Neuronal stem cell (in vitro differentiated cells): ENCODE data around the gene RAB13.
"Not testable (repeated sequence)": the region's sequence is repeated elsewhere in the genome, so short reads cannot be mapped to it uniquely, and the experiment has no call there.

Source experiments
- DNase-seq: peaks from one replicate; pipeline ENCODE4 v3.0.0-alpha.2; 2013; ENCODE audit warnings: low spot score
- H2AFZ ChIP-seq: one replicate; pipeline ENCODE4 v1.6.1; 2013; ENCODE audit warnings: mild to moderate bottlenecking, low read length, inconsistent platforms
- H2AK5ac ChIP-seq: 2 replicates; pipeline ENCODE4 v1.6.1; 2013; ENCODE audit warnings: low read depth, mild to moderate bottlenecking, inconsistent platforms, low read length, moderate library complexity, mixed read lengths
- H2BK120ac ChIP-seq: 2 replicates; pipeline ENCODE4 v1.6.1; 2013; ENCODE audit warnings: low read depth, mild to moderate bottlenecking, inconsistent platforms, low read length, moderate library complexity, mixed read lengths
- H2BK12ac ChIP-seq: one replicate; pipeline ENCODE4 v1.6.1; 2013; ENCODE audit warnings: low read length, inconsistent platforms
- H2BK15ac ChIP-seq: 2 replicates; pipeline ENCODE4 v1.6.1; 2013; ENCODE audit warnings: mild to moderate bottlenecking, low read length, inconsistent platforms, mixed read lengths
- H2BK5ac ChIP-seq: one replicate; pipeline ENCODE4 v1.6.1; 2013; ENCODE audit warnings: inconsistent platforms, mild to moderate bottlenecking, low read length, moderate library complexity
- H3K14ac ChIP-seq: one replicate; pipeline ENCODE4 v1.6.1; 2013; ENCODE audit warnings: low read length, inconsistent platforms
- H3K18ac ChIP-seq: 2 replicates; pipeline ENCODE4 v1.6.1; 2013; ENCODE audit warnings: low read length, inconsistent platforms
- H3K23ac ChIP-seq: 2 replicates; pipeline ENCODE4 v1.6.1; 2013; ENCODE audit warnings: low read depth, mild to moderate bottlenecking, mixed read lengths, low read length, inconsistent platforms; ENCODE audit not compliant: poor library complexity
- H3K27ac ChIP-seq: replicated peaks from 3 replicates; pipeline ENCODE4 v1.5.1; 2013; ENCODE audit warnings: low read length, inconsistent platforms
- H3K27me3 ChIP-seq, 3 experiments: 2 replicates each; pipeline ENCODE4 v1.6.1; 2013; ENCODE audit warnings: low read length in 3 of 3, mild to moderate bottlenecking in 2 of 3, inconsistent platforms in 1 of 3, low read depth in 1 of 3, mixed read lengths in 1 of 3, moderate library complexity in 1 of 3; ENCODE audit not compliant: control insufficient read depth in 3 of 3, insufficient read depth in 3 of 3
- H3K36me3 ChIP-seq, 2 donors: replicated peaks in 1 of 2; 2 replicates each; pipeline ENCODE4 v1.6.1; 2013; ENCODE audit warnings: low read length in 2 of 2; ENCODE audit not compliant: control insufficient read depth in 2 of 2, insufficient read depth in 2 of 2
- H3K4ac ChIP-seq: 2 replicates; pipeline ENCODE4 v1.6.1; 2013; ENCODE audit warnings: inconsistent platforms, mild to moderate bottlenecking, low read length, moderate library complexity
- H3K4me1 ChIP-seq, 2 donors: 1 replicate in 1 of 2; 2 replicates in 1 of 2; pipeline ENCODE4 v1.6.1; 2013; ENCODE audit warnings: low read length in 2 of 2, low read depth in 1 of 2; ENCODE audit not compliant: control insufficient read depth in 2 of 2, insufficient read depth in 1 of 2
- H3K4me2 ChIP-seq: one replicate; pipeline ENCODE4 v1.6.1; 2013; ENCODE audit warnings: mild to moderate bottlenecking, low read length, inconsistent platforms; ENCODE audit not compliant: insufficient read depth, poor library complexity, severe bottlenecking
- H3K4me3 ChIP-seq, 2 donors: 2 replicates each; pipeline ENCODE4 v1.5.1; 2013; ENCODE audit warnings: low read length in 2 of 2, mild to moderate bottlenecking in 2 of 2, inconsistent platforms in 1 of 2, moderate library complexity in 1 of 2
- H3K79me1 ChIP-seq: one replicate; pipeline ENCODE4 v1.6.1; 2013; ENCODE audit warnings: low read depth, mild to moderate bottlenecking, inconsistent platforms, low read length, moderate library complexity
- H3K9ac ChIP-seq: one replicate; pipeline ENCODE4 v1.6.1; 2013; ENCODE audit warnings: mild to moderate bottlenecking, low read depth, low read length, inconsistent platforms; ENCODE audit not compliant: poor library complexity
- H3K9me3 ChIP-seq, 2 donors: replicated peaks in 1 of 2; 2 replicates each; pipeline versions ENCODE3 to v1.6.1; 2013; ENCODE audit warnings: low read length in 2 of 2, mild to moderate bottlenecking in 2 of 2, inconsistent platforms in 1 of 2, low read depth in 1 of 2, mixed read lengths in 1 of 2, moderate library complexity in 1 of 2; ENCODE audit not compliant: control insufficient read depth in 2 of 2, insufficient read depth in 1 of 2
- H4K8ac ChIP-seq: one replicate; pipeline ENCODE4 v1.6.1; 2013; ENCODE audit warnings: low read depth, mild to moderate bottlenecking, inconsistent platforms, low read length, moderate library complexity
- H4K91ac ChIP-seq: one replicate; pipeline ENCODE4 v1.6.1; 2013; ENCODE audit warnings: low read length, low read depth, mild to moderate bottlenecking, inconsistent platforms; ENCODE audit not compliant: poor library complexity
- WGBS, 2 donors: extraction: QIAGEN DNeasy Blood & Tissue Kit; methylation state at CpG; one replicate each; pipeline ENCODE4 v1.1.7; 2013; ENCODE audit warnings: missing lambda C conversion rate in 2 of 2, mixed read lengths in 1 of 2; ENCODE audit not compliant: insufficient read length in 2 of 2, insufficient replicate concordance in 1 of 2; ENCODE audit errors: extremely low coverage in 2 of 2; 5-methylcytosine and 5-hydroxymethylcytosine counted together

The RAB13 gene

DNA sequence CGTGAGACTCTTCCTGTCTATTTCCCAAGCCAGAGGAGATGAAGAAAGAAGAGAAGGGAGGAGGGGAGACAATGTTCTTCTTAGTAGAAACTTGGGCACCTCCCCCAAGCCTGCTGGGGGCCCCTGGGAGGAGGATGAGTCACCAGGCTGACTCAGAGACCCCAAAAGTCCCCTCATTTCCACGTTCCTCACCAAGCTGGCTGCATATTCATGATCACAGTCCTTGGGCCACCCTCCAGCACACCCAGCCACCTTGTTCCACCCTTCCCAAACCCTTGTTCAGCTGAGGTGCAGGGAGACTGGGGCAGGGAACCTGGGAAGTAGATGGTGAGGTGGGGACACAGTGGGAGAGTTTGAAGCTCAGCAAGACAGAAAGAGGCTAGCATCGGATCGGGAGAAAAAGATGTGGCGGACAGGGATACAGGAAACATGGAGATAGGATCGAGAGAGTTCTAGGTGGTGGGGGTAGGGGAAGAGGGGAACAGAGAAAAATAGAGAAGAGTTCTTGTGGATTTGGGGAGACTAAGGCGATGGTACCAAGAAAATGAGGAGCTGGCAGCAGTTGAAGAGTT, 712 bp downstream of the RAB13 start:
- Histone ChIP-seq H3K27me3 (no peaks in the 10 kb centered on the region), H3K27ac (peak overlapping the region; percentile 17), H3K79me1 (no peaks in the 10 kb centered on the region), H2AFZ (peak overlapping the region; percentile 85), H3K4me2 (peak overlapping the region; percentile 83), H4K8ac (no peak overlapping the region), H3K14ac (no peak overlapping the region), H3K4ac (no peak overlapping the region), H4K91ac (no peak overlapping the region), H3K36me3 (peaks cover 7 to 40% of the 10 kb centered on the region in 2 donors), H2BK12ac (no peak overlapping the region), H3K9ac (peak overlapping the region; percentile 90), H3K18ac (no peak overlapping the region), H2BK5ac (no peak overlapping the region), H2AK5ac (no peak overlapping the region), H2BK120ac (no peak overlapping the region), H3K9me3 (no peaks in the 10 kb centered on the region), H3K4me1 (peaks cover 6% of the 10 kb centered on the region in 2 donors), H2BK15ac (no peak overlapping the region), H3K4me3 (peak overlapping the region; percentile 77 to 81), H3K23ac (peak overlapping the region; percentile 76)
- no CpG with 5 or more reads among the region's 7 CpGs for WGBS, 2 donors
- no peak for DNase-seq

DNA sequence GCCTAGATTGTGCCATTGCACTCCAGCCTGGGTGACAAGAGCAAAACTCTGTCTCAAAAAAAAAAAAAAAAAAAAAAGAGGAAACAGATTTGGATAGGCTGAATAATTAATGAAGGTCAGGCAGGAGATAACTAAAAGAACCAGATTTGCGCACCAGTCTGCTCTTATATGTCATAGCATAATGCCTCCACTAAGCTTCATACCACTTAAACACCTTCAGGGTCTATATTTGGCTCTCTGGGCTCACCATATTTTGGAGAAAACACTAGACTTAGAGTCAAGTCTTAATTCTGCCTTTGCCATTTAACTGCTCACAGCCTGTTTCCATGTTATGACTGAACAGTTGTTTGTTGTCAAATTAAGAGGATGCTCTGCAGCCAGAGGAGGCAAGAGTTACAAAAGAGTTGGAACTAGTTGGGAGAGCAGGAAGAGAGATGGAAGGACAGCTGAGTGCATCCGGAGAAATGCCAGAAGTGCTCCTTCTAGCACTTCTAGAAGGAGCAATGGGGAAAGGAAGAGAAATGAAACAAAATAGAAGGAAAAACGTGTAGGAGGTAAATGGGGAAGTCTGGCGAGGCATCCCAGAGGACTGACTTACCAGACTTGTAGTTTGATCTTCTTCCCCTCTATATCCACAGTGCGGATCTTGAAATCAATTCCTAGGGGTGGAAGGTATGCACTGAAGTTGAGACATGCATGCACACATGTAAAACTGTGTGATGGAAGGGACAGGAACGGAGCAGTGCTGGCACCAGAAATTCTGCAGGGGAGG, 1.8 kb downstream of the RAB13 start:
- H3K79me1 ChIP-seq, result no peaks in the 10 kb centered on the region
- H3K27me3 ChIP-seq, result no peaks in the 10 kb centered on the region
- no peak overlapping the region for H2BK15ac ChIP-seq
- H2AFZ ChIP-seq, result no peak overlapping the region
- H3K27ac ChIP-seq, result no peak overlapping the region
- no peak overlapping the region for H2AK5ac ChIP-seq
- H4K91ac ChIP-seq, result no peak overlapping the region
- H2BK12ac ChIP-seq, result no peak overlapping the region
- no peak overlapping the region for H2BK5ac ChIP-seq
- no peak overlapping the region for H4K8ac ChIP-seq
- no CpG with 5 or more reads among the region's 6 CpGs for WGBS, 2 donors
- DNase-seq, result no peak
- H3K9me3 ChIP-seq, result no peaks in the 10 kb centered on the region
- H3K14ac ChIP-seq, result no peak overlapping the region
- H3K18ac ChIP-seq, result no peak overlapping the region
- H3K4me3 ChIP-seq, result peak overlapping the region in 1 of 2 donors; percentile 81
- H3K4me1 ChIP-seq, result peaks cover 6% of the 10 kb centered on the region in 2 donors
- H3K36me3 ChIP-seq, result peaks cover 7 to 46% of the 10 kb centered on the region in 2 donors
- H3K23ac ChIP-seq, result no peak overlapping the region
- H3K4me2 ChIP-seq, result no peak overlapping the region
- no peak overlapping the region for H2BK120ac ChIP-seq
- H3K9ac ChIP-seq, result no peak overlapping the region
- no peak overlapping the region for H3K4ac ChIP-seq

DNA sequence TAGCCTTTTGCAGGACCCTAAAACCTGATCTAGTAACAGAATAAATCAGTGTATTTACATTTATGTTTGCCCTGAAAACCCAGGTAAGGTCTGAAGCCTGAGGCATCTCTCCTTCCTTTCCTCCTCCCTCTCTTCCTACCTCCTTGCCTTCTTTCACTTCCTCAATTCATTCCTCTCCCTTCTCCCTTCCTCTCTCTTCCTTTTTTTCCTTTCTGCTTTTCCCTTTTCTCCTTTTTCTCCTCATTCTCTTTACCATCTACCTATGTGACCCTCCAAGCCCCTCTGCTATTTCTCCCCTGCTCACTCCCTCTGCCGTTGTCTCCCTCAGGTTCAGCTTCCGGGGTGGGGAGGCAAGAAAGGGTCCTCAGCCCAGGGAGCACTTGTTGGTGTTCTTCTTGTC, 4.4 kb downstream of the RAB13 start:
- H2AK5ac ChIP-seq, H2BK15ac ChIP-seq, H3K14ac ChIP-seq, H3K9me3 ChIP-seq, H2BK12ac ChIP-seq, H3K4me3 ChIP-seq, H2BK5ac ChIP-seq, H2BK120ac ChIP-seq, H3K4ac ChIP-seq, H4K8ac ChIP-seq, H4K91ac ChIP-seq, DNase-seq, H2AFZ ChIP-seq, H3K9ac ChIP-seq, H3K27me3 ChIP-seq, H3K27ac ChIP-seq, H3K79me1 ChIP-seq, H3K4me2 ChIP-seq, H3K18ac ChIP-seq, H3K23ac ChIP-seq: not testable (repeated sequence)
- WGBS, 2 donors, result no CpG with 5 or more reads among the region's 2 CpGs
- Histone ChIP-seq H3K36me3 (peaks cover 7 to 54% of the 10 kb centered on the region in 2 donors), H3K4me1 (peaks cover 6 to 10% of the 10 kb centered on the region in 2 donors)

DNA sequence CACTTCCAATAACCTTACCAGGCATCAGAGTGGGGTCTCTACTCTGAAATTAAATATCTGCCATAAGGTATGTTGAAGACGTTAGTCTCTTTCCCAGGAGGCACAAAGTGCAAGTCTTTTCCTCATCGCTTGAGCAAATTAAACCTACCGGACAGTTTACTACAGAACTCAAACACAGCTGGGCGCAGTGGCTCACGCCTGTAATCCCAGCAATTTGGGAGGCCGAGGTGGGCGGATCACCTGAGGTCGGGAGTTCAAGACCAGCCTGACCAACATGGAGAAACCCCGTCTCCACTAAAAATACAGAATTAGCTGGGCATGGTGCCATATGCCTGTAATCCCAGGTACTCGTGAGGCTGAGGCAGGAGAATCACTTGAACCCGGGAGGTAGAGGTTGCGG, 7.0 kb downstream of the RAB13 start:
- not testable (repeated sequence) for H3K27ac ChIP-seq, H3K4me1 ChIP-seq, DNase-seq, H3K9ac ChIP-seq, H2AFZ ChIP-seq, H3K79me1 ChIP-seq, H2BK15ac ChIP-seq, H3K23ac ChIP-seq, H4K91ac ChIP-seq, H3K27me3 ChIP-seq, H3K4me2 ChIP-seq, H3K14ac ChIP-seq, H2AK5ac ChIP-seq, H2BK120ac ChIP-seq, H3K4ac ChIP-seq, H2BK12ac ChIP-seq, H4K8ac ChIP-seq, H3K9me3 ChIP-seq, H3K4me3 ChIP-seq, H3K18ac ChIP-seq, H2BK5ac ChIP-seq
- peaks cover 17 to 72% of the 10 kb centered on the region in 2 donors for H3K36me3 ChIP-seq
- no CpG with 5 or more reads among the region's 12 CpGs for WGBS, 2 donors
